HEK293 (cell line): ENCODE data around the gene TSPAN9.

Source experiments
- GLIS2 ChIP-seq: fragments of 450-650 bp; formaldehyde crosslinking; IDR thresholded peaks from 2 replicates; pipeline ENCODE4 v1.5.1; 2016; ENCODE audit warnings: missing biosample characterization, missing genetic modification characterization
- ZNF391 ChIP-seq: fragments of 450-650 bp; formaldehyde crosslinking; IDR thresholded peaks from 2 replicates; pipeline ENCODE4 v1.5.1; 2016; ENCODE audit warnings: low read depth, missing biosample characterization, missing genetic modification characterization, borderline replicate concordance
- TF ChIP-seq, protein P1 (sequence below): fragments of 450-650 bp; formaldehyde crosslinking; IDR thresholded peaks from 2 replicates; pipeline ENCODE4 v1.5.1; 2016; ENCODE audit warnings: missing biosample characterization, missing genetic modification characterization

DNA sequence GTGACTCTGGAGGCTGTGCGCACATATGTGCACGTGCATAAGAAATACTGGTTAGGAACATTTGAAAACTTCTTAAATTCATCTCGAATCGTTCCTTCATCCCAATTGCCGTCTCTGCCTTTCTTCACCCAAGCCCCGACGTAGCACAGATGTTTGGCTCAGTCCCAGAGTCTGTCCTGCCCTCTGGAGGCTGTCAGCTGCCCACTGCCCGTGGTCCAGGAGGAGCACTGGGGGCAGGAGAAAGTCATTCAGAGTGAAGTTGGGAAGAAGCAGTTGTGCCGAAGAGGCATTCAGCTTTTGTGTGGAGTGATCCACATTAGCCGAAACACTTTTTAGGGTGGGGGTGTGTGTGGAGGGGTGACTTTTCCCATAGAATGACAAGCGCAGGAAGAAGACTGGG is 124.9 kb downstream of the TSPAN9 start:
- TF ChIP-seq, protein P1, sequence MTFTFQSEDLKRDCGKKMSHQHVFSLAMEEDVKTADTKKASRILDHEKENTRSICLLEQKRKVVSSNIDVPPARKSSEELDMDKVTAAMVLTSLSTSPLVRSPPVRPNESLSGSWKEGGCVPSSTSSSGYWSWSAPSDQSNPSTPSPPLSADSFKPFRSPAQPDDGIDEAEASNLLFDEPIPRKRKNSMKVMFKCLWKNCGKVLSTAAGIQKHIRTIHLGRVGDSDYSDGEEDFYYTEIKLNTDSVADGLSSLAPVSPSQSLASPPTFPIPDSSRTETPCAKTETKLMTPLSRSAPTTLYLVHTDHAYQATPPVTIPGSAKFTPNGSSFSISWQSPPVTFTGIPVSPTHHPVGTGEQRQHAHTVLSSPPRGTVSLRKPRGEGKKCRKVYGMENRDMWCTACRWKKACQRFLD (tag by site-specific recombination), result no peak
- TF ChIP-seq ZNF391 (tag by site-specific recombination) (no peak), GLIS2 (no peak)
